ENCODE measurements around the gene THAP4. TPM values are rescaled to one million over a fixed set of nuclear protein-coding genes. Genes with fewer than 3 reads are reported as not detected.
A peak's percentile ranks its signal among the peaks of the same experiment; 100 is the strongest.

The THAP4 gene
- total RNA-seq, 1 donor from 2014 or later: 61.0 TPM

DNA sequence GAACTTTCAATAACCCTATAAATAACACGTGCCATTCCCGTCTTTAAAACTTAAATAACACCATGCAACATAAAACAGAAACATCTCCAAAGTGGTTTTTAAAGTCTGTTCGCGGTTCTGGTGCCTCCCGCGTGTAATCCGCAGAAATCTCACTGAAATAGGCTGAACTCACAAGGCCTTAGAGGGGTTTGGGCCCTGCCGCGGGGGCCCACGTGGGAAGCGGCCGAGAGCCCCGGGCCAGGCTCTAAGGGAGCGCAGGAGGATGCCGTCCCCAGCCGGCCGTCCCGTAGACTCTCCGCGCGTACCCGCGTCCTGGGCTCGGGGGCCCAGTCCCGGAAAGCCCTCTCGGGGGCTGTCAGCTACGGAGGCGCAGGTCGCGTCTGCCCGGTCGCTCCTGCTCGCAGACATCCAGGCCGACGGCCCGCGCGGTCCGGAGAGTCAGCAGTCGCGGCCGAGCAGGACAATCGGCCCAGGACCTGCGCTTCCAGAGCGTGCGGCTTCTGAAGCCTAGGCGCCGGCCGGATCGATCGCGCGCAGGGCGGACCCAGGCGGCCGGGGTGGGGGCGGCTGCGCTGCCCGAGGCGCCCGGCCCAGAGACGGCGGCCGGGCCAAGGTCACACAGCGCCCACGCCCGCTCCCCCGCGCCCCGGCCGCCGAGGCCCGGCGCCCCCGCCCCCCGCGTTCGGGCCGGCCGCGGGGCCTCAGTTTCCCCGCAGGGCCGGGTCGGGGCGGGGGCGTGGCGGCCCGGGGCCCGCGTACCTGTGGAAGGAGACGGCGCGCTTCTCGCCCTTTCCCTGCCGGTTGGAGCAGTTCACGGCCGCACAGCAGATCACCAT is 558 bp downstream of the THAP4 start:
- H3K27me3 Mint-ChIP-seq: no peaks in the 10 kb centered on the region
- peaks cover 6% of the 10 kb centered on the region for H3K36me3 Mint-ChIP-seq (ENCODE audit: insufficient read depth)
- no peaks in the 10 kb centered on the region for H3K9me3 Mint-ChIP-seq (ENCODE audit: low read depth)
- peak; percentile 64 for DNase-seq (ENCODE audit: low spot score, unreplicated experiment)
- H3K4me3 Mint-ChIP-seq (ENCODE audit: low read depth): peak overlapping the region; percentile 78
- H3K4me1 Mint-ChIP-seq (ENCODE audit: low read depth): peaks cover 20% of the 10 kb centered on the region
- TF ChIP-seq, protein P1, sequence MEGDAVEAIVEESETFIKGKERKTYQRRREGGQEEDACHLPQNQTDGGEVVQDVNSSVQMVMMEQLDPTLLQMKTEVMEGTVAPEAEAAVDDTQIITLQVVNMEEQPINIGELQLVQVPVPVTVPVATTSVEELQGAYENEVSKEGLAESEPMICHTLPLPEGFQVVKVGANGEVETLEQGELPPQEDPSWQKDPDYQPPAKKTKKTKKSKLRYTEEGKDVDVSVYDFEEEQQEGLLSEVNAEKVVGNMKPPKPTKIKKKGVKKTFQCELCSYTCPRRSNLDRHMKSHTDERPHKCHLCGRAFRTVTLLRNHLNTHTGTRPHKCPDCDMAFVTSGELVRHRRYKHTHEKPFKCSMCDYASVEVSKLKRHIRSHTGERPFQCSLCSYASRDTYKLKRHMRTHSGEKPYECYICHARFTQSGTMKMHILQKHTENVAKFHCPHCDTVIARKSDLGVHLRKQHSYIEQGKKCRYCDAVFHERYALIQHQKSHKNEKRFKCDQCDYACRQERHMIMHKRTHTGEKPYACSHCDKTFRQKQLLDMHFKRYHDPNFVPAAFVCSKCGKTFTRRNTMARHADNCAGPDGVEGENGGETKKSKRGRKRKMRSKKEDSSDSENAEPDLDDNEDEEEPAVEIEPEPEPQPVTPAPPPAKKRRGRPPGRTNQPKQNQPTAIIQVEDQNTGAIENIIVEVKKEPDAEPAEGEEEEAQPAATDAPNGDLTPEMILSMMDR (IDR thresholded peaks at IDR 0.05; ENCODE audit: unreplicated experiment): no peak
- H3K27ac Mint-ChIP-seq: peak overlapping the region; percentile 90

DNA sequence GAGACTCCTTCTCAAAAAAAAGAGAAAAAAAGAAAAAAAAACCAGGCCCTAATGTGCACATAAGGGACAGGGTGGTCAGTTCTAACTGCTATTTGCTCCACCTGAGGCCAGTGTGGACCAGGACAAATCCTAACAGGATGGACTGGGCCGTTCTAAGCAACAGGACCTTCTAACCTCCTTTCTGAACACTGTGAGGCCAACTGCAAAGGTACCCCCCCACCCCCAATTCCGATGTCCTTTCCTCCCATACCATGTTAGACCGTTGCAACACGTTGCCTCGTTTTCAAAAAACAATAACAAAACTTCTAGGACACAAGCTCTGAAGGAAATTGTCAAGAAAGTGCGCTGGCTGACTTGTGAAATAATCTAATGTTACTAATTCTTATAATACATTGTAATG is 1.2 kb downstream of the THAP4 start:
- H3K27me3 Mint-ChIP-seq: no peaks in the 10 kb centered on the region
- TF ChIP-seq, protein P1 (IDR thresholded peaks at IDR 0.05; ENCODE audit: unreplicated experiment): no peak
- H3K4me3 Mint-ChIP-seq (ENCODE audit: low read depth): peak overlapping the region; percentile 78
- H3K36me3 Mint-ChIP-seq (ENCODE audit: insufficient read depth): peaks cover 6% of the 10 kb centered on the region
- peaks cover 17% of the 10 kb centered on the region for H3K4me1 Mint-ChIP-seq (ENCODE audit: low read depth)
- no peak for DNase-seq (ENCODE audit: low spot score, unreplicated experiment)
- H3K9me3 Mint-ChIP-seq (ENCODE audit: low read depth): no peaks in the 10 kb centered on the region
- H3K27ac Mint-ChIP-seq: peak overlapping the region; percentile 90

DNA sequence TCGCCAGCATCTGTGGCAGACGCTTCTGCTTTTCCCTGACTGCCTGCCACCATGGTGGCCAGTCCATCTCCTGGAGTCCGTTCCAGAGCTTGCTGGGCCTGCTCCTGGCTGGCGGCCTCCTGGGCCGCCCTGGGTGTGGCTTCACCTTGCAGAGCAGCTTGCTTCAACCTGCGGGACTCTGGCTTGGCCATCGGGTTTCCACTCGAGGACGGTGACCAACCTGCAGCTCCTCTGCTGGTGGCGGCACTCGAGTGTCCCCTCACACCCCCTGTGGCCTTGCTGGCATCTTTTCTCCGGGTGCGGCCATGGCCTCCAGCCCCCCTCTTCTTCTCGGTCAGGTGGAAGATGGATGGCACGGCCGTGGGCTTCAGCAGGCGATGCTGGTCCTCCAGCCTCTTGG is 3.4 kb downstream of the THAP4 start:
- Mint-ChIP-seq H3K4me3 (ENCODE audit: low read depth) (no peak overlapping the region), H3K27me3 (no peaks in the 10 kb centered on the region), H3K27ac (no peak overlapping the region), H3K9me3 (ENCODE audit: low read depth) (no peaks in the 10 kb centered on the region), H3K36me3 (ENCODE audit: insufficient read depth) (peaks cover 6% of the 10 kb centered on the region), H3K4me1 (ENCODE audit: low read depth) (peaks cover 11% of the 10 kb centered on the region)
- TF ChIP-seq, protein P1 (IDR thresholded peaks at IDR 0.05; ENCODE audit: unreplicated experiment): no peak
- no peak for DNase-seq (ENCODE audit: low spot score, unreplicated experiment)

DNA sequence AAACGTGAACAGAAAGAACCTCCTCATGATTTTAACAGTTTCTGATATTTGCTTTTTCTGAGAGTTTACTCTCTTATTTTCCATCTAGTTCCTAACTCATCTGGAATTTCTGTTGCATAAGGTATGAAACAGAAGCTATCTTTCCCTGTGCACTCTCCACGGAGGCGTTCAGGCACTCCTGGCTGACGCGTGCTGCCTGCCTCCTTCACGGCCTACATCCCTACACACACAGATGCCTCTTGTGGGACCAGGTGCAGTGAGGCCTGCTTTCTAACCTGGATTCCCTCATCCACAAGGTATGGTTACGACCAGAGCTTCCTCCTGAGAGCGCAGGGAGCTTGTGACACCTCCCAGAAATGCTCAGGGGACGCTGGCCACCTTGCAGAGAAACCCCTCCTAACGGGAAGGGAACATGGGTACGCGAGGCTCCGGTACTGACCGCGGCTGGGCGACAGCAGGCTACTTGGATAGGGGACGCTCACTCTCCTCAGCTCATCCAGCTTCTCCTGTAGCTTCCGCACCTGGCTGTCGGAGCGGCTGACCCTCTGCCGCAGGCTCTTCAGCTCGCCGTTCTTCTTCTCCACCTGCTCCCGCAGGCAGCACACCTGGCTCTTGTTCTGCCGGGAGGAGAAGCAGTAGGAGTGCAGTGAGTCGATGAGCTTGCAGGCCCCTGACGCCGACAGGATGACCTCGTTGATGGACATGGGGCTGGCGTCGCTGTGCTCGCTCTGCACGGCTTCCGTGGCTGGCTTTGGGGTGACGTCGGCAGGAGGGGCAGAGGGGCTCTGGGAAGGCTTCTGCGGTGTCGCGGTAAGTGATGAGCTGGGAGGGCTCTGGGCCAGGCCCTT is 4.3 kb downstream of the THAP4 start:
- Mint-ChIP-seq H3K36me3 (ENCODE audit: insufficient read depth) (peaks cover 9% of the 10 kb centered on the region), H3K4me1 (ENCODE audit: low read depth) (peaks cover 5% of the 10 kb centered on the region), H3K27ac (no peak overlapping the region), H3K4me3 (ENCODE audit: low read depth) (no peak overlapping the region), H3K27me3 (no peaks in the 10 kb centered on the region), H3K9me3 (ENCODE audit: low read depth) (no peaks in the 10 kb centered on the region)
- DNase-seq (ENCODE audit: low spot score, unreplicated experiment): no peak
- TF ChIP-seq, protein P1 (IDR thresholded peaks at IDR 0.05; ENCODE audit: unreplicated experiment): no peak

DNA sequence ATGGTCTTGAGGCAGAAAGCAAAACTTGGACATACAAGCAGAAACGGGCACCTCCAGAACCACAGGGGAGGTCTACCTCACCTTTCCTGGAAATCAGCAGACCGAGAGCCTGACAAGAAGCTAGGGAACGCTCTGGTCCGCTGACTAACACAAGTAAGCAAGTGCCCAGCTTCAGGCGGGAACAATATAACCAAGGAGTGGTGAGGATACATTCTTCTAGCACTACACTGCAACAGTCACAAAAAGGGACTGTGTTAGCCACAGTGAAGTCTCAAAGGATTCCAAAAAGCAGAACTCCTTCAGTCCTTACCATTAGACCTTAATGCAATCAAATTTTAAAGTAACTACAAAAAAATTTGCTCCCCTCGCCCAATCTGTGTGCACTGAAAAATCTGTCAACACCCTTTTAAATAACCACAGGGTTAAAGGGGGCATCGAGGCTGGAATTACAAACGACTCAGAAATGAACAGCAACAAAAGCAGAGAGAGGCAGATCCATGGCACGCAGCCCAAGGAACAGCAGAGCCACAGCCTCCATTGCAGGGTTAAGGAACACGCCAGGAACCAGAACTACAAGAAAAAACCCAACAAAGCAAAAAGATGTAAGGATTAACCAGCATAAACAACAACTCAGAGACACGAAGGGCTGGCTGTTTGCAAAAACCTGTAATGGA is 7.1 kb downstream of the THAP4 start:
- Mint-ChIP-seq H3K9me3 (ENCODE audit: low read depth) (no peaks in the 10 kb centered on the region), H3K36me3 (ENCODE audit: insufficient read depth) (peaks cover 14% of the 10 kb centered on the region), H3K4me3 (ENCODE audit: low read depth) (no peak overlapping the region), H3K27ac (no peak overlapping the region), H3K27me3 (no peaks in the 10 kb centered on the region), H3K4me1 (ENCODE audit: low read depth) (peaks cover 2% of the 10 kb centered on the region)
- TF ChIP-seq, protein P1 (IDR thresholded peaks at IDR 0.05; ENCODE audit: unreplicated experiment): no peak
- no peak for DNase-seq (ENCODE audit: low spot score, unreplicated experiment)
